Measurements from ENCODE around the gene PYGM.

Gene PYGM

GRCh38 chr11:64742087-64742888 lies 17.5 kb downstream of the PYGM start:
- TF ChIP-seq, protein P1, sequence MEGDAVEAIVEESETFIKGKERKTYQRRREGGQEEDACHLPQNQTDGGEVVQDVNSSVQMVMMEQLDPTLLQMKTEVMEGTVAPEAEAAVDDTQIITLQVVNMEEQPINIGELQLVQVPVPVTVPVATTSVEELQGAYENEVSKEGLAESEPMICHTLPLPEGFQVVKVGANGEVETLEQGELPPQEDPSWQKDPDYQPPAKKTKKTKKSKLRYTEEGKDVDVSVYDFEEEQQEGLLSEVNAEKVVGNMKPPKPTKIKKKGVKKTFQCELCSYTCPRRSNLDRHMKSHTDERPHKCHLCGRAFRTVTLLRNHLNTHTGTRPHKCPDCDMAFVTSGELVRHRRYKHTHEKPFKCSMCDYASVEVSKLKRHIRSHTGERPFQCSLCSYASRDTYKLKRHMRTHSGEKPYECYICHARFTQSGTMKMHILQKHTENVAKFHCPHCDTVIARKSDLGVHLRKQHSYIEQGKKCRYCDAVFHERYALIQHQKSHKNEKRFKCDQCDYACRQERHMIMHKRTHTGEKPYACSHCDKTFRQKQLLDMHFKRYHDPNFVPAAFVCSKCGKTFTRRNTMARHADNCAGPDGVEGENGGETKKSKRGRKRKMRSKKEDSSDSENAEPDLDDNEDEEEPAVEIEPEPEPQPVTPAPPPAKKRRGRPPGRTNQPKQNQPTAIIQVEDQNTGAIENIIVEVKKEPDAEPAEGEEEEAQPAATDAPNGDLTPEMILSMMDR (conservative IDR thresholded peaks at IDR 0.05), result no peak
- no peak for TF ChIP-seq ZFX (IDR thresholded peaks at IDR 0.05)
- no peak overlapping the region for H3K27ac ChIP-seq

GRCh38 chr11:64741375-64742086 lies 18.2 kb downstream of the PYGM start:
- TF ChIP-seq ZFX (IDR thresholded peaks at IDR 0.05), result no peak
- TF ChIP-seq, protein P1 (conservative IDR thresholded peaks at IDR 0.05), result no peak
- H3K27ac ChIP-seq, result no peak overlapping the region

DNA sequence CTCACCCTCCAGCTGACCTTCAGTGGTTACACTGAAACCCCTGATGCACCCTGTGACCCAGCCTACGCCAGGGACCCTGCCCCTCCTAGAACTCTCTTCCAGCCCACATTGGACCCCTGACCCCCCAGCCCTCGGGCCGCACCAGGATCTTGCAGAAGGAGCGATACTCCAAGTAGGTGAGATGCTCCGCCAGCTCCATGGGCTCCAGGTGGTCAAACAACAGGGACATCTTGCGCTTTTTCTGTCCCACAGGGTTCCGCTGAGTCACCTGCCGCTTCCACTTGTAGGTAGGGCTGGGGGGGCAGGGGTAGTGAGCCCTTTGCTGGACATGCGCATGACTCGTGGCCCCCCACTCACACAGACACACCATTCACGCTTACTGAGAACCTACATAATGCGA lies 19.9 kb downstream of the PYGM start:
- no peak overlapping the region for H3K27ac ChIP-seq
- TF ChIP-seq, protein P1 (conservative IDR thresholded peaks at IDR 0.05), result no peak
- TF ChIP-seq ZFX (IDR thresholded peaks at IDR 0.05), result no peak

- no peak overlapping the region for H3K27ac ChIP-seq
- no peak for TF ChIP-seq ZFX (IDR thresholded peaks at IDR 0.05)
- TF ChIP-seq, protein P1 (conservative IDR thresholded peaks at IDR 0.05), result no peak
These were observed 23.1 kb downstream of the PYGM start for GRCh38 chr11:64736654-64737053.

GRCh38 chr11:64735725-64736259 lies 24.0 kb downstream of the PYGM start:
- H3K27ac ChIP-seq, result no peak overlapping the region
- TF ChIP-seq, protein P1 (conservative IDR thresholded peaks at IDR 0.05), result no peak
- no peak for TF ChIP-seq ZFX (IDR thresholded peaks at IDR 0.05)

DNA sequence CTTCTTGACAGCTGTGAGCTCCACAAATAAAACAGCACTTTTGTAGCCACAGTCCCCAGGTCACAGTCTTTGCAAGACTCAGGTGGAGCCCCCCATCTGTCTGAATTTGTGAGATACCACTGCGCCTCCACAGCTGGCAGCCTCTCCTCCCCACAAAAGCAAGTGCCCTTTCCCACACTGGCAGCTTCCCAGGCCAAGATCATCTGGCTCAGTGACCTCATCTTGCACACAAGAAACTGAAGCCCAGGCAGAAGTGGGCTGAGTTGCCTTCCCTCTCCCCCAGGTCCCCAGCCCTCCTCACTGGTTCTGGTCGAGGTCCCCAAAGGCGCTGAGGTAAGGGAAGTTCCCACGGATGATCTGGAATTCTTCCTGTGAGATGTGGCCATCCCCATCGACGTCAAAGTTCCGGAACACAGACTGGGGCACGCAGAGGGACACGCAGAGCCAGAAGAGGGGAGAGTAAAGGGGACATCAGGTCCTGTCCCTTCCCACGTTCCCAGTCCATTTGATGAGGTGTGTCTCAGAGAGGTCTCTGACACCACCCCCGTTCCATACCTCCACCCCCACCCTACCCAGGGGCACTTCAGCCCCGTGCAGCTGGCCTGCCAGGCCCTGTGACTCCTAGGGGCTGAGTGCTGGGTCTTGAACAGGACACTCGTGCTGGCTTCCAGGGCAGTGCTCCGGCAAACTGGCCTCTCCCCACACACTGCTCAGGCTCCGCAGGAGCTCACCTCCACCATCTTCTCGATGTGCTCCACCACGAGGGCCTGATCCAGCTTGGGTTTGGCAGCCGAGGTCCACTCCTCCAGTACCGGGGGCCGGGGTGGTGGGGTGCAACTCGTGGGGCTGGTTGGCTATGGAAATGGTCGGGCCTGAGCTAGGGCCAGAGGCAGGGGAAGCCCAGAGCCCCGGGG lies 24.7 kb downstream of the PYGM start:
- no peak for TF ChIP-seq ZFX (IDR thresholded peaks at IDR 0.05)
- TF ChIP-seq, protein P1 (conservative IDR thresholded peaks at IDR 0.05), result no peak
- H3K27ac ChIP-seq, result no peak overlapping the region
